GM19324 (cell line): Measurements from ENCODE around the gene MYT1.
"Not testable (repeated sequence)": the region's sequence is repeated elsewhere in the genome, so short reads cannot be mapped to it uniquely, and the experiment has no call there.

Source experiments
- ATAC-seq: cut with Tn5 transposase; IDR thresholded peaks from one replicate; pipeline ENCODE4 v1.9.1; 2021; ENCODE audit warnings: mild to moderate bottlenecking, moderate library complexity; ENCODE audit not compliant: unreplicated experiment, low FRiP score

Gene MYT1

GRCh38 chr20:64258071-64258823 lies 94.0 kb downstream of the MYT1 start:
- ATAC-seq = no peak

- no peak for ATAC-seq
Observed at GRCh38 chr20:64260239-64260638, 96.0 kb downstream of the MYT1 start.

GRCh38 chr20:64261138-64261537 lies 96.9 kb downstream of the MYT1 start:
- no peak for ATAC-seq

- ATAC-seq = no peak
Observed at GRCh38 chr20:64264091-64264490, 99.8 kb downstream of the MYT1 start.

- ATAC-seq = no peak
Observed at GRCh38 chr20:64265201-64265600, 100.9 kb downstream of the MYT1 start.

- ATAC-seq = no peak
Observed at GRCh38 chr20:64266988-64267387, 102.7 kb downstream of the MYT1 start.

- ATAC-seq = no peak
Observed at GRCh38 chr20:64268174-64268573, 103.9 kb downstream of the MYT1 start.

GRCh38 chr20:64269604-64270411 lies 105.6 kb downstream of the MYT1 start:
- ATAC-seq = no peak

GRCh38 chr20:64271636-64272035 lies 107.4 kb downstream of the MYT1 start:
- ATAC-seq = no peak

GRCh38 chr20:64273109-64273508 lies 108.9 kb downstream of the MYT1 start:
- ATAC-seq = no peak

GRCh38 chr20:64276817-64277216 lies 112.6 kb downstream of the MYT1 start:
- no peak for ATAC-seq

- ATAC-seq = no peak
Observed at GRCh38 chr20:64277571-64278316, 113.5 kb downstream of the MYT1 start.

- ATAC-seq = no peak
Observed at GRCh38 chr20:64278317-64278681, 114.0 kb downstream of the MYT1 start.

- no peak for ATAC-seq
Observed at GRCh38 chr20:64279826-64280459, 115.7 kb downstream of the MYT1 start.

GRCh38 chr20:64280460-64280843 lies 116.2 kb downstream of the MYT1 start:
- ATAC-seq = no peak

- ATAC-seq = no peak
Observed at GRCh38 chr20:64283646-64284045, 119.4 kb downstream of the MYT1 start.

GRCh38 chr20:64285579-64286446 lies 121.6 kb downstream of the MYT1 start:
- peak; percentile 90 for ATAC-seq

GRCh38 chr20:64286447-64287263 lies 122.4 kb downstream of the MYT1 start:
- ATAC-seq = not testable (repeated sequence)

- not testable (repeated sequence) for ATAC-seq
Observed at GRCh38 chr20:64287264-64287590, 123.0 kb downstream of the MYT1 start.
